GM21786 (cell line): ENCODE data around the gene KCNJ1.

Experiments used
- ATAC-seq: cut with Tn5 transposase; IDR thresholded peaks from one replicate; pipeline ENCODE4 v1.9.1; 2021; ENCODE audit not compliant: unreplicated experiment

KCNJ1 gene

DNA sequence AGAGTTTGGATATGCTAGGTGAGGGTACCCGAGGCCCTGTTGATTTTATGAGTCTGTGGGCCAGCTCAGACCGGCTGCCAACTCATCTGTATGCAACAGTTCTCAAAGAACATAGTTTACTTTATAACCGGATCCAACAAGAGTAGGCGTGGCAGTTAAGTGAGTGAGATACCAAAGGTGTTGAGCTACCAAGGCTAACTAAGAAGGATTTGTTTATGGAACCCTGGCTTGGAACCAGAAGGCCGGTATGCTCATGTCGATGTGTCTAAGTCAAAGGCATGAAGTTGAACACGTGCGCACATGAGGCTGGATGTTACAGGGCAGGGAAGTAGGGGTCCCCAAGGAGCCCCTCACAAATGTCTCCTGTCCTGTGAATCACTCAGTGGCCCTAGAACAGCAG lies at the start of gene KCNJ1:
Gene KCNJ1, minus strand, starts transcription at position 20 of the 400 bp plus-strand sequence. CDS start 27,053 bp downstream, outside the sequence.
- no peak for ATAC-seq

DNA sequence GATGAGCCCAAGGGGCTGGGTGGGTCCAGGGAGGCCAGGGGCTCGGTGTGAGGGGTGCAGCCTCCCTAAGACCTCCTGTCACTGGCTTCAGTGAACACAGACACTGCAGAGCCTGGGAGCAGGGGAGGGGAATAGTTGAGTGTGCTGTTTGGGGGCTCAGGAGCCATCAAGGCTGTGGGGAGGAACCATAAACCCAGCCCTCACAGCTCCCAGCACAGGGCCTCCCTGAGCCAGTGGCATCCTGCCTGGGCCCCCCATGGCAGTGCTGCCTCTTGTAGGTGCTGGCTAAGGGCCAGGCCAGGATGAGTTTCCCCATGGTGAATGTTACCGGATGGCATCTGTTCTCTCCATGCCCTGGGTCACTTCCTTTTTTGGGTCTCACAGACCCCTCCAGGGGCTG lies 49.6 kb upstream of the KCNJ1 start:
- ATAC-seq = no peak

DNA sequence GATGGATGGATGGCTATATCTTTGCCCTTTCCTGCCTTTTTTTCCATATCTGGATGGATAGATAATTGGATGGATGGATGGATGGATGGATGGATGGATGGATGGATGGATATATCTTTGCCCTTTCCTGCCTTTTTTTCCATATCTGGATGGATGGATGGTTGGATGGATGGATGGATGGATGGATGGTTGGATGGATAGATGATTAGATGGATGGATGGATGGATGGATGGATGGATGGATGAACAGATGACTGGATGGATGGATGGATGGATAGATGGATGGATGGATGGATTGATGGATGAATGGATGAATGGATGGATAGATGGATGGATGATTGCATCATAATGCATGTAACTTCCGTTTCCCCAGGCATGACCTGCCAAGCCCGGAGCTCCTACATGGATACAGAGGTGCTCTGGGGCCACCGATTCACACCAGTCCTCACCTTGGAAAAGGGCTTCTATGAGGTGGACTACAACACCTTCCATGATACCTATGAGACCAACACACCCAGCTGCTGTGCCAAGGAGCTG lies 49.0 kb upstream of the KCNJ1 start:
- ATAC-seq = no peak

DNA sequence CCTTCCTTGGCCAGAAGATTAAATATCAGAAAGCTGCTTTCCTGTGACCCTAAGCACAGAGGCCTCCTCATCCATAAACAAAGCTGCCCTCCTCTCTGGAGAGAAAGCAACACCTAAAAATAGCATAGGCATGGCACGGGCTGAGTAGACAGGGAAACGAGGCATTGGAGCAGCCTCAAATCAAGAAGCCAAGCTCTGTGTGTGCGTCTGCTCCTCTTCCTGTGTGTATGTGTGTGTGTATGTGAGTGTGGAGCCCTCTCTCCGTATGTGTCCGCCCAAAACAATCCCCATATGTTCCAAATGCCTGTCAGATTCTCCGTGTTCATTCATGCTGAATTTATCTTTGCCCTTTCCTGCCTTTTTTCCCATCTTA lies 48.0 kb upstream of the KCNJ1 start:
- ATAC-seq = no peak

DNA sequence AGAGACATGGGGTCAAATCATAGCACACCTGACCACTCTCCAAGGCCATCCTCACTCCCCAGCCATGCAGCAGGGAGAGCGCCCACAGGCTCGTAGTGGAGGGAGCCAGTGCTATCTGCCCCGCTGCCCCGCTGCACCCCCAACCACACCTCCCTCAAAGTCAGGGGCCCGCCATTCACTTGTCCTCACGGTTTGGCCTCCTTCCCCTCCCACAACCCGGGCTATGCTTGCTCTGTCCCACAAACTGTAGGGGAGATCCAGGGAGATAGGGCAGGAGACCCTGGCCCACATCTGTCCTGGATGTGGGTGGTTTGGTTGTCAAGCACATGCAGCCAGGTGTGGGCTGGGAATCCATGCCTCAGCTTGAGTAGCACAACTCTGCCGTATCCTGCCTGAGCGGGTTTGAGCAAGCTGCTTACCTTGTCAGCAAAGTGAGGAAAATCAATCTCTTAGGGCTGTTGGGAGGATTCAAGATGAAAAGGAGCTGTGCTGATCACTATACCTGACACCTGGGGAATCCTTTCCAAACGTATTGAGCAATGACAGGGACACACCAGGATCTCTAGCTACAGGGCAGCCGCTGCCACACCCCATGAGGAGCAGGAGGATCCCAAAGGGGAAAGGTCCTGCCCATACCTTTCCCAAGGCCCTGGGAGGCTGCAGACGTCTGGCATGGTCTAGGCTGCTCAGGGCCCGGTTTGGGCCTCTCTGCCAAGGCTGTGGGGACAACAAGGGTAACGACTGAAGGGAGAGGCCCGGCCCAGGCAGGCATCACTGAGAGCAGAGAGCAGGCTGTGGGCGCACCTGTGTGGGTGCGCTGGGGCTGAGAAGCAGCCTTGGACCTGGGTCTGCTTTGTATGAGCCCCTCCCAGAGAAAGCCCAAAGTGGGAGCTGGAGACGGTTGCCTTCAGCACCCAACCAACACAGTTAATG lies 47.4 kb upstream of the KCNJ1 start:
- ATAC-seq = no peak

DNA sequence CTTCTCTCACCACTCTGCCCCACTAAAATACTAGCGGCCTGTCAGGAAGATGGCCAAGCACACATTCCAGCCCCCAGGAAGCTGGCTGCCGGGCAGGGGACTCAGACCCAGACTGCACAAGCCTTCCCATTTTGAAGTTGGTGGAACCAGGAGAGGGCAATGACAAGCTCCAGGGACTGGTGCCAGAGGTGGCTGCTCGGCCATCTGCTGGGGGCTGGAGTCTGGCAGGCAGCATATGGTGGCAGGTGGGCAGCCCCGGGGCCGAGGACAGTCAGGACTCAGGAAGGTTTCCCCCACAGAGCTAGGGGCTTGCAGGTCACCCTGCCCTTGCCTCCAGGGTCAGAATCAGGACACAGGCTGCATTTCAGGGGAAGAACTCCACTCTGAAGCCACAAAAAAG lies 46.7 kb upstream of the KCNJ1 start:
- no peak for ATAC-seq

DNA sequence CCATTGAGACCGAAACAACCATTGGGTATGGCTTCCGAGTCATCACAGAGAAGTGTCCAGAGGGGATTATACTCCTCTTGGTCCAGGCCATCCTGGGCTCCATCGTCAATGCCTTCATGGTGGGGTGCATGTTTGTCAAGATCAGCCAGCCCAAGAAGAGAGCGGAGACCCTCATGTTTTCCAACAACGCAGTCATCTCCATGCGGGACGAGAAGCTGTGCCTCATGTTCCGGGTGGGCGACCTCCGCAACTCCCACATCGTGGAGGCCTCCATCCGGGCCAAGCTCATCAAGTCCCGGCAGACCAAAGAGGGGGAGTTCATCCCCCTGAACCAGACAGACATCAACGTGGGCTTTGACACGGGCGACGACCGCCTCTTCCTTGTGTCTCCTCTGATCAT lies 44.6 kb upstream of the KCNJ1 start:
- ATAC-seq = no peak

DNA sequence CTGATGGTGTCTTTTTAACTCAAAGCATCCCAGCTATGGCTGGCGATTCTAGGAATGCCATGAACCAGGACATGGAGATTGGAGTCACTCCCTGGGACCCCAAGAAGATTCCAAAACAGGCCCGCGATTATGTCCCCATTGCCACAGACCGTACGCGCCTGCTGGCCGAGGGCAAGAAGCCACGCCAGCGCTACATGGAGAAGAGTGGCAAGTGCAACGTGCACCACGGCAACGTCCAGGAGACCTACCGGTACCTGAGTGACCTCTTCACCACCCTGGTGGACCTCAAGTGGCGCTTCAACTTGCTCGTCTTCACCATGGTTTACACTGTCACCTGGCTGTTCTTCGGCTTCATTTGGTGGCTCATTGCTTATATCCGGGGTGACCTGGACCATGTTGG lies 44.1 kb upstream of the KCNJ1 start:
- no peak for ATAC-seq

DNA sequence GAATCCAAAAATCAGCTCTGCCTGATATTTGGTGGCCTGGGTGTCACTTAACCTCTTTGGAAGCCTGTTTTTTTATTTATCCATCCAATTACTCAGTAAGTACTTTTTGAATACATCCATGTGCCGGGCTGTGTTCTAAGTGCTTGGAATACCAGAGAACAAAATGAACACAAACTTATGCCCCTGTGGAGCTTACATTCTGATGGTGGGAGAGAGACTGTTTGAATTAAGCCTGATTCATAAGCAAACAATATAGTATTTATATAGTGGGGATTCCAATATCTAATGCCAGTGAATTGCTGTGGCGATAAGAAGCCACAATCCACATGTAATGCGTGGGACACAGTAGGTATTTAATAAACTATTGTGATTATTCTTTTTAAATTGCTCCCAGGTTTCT lies 43.5 kb upstream of the KCNJ1 start:
- ATAC-seq = no peak

DNA sequence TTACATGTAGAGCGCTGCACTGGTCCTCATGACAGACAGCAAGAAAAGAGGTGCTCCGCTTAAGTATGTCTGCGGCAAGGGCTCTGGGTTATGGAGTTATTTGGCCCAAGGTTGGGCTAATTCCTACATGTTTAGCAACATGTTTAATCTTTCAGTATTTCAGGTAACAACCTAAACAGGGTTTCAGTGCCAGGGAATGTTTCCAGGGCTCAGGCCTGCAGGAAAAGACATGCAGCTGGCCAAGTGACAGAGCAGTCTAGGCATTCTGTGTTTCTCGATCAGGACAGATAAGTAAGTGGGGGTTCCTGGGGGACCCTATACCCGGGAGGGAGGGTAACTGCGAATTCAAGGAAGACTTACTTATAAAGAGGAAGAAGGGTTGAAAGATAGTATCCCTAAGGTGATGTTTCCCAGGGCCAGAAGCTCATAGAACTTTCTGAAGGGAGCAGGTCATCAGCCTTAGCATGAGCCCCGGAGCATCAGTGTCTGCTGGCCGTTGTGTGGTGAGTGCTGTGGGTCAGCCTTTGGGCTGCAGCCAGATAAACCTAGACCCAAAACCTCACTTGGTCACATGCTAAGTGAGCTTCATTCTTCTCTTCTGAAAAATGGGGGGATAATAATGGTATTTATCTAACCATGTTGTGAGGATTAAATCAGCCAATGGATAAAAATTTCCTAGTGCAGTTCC lies 42.5 kb upstream of the KCNJ1 start:
- ATAC-seq = no peak

DNA sequence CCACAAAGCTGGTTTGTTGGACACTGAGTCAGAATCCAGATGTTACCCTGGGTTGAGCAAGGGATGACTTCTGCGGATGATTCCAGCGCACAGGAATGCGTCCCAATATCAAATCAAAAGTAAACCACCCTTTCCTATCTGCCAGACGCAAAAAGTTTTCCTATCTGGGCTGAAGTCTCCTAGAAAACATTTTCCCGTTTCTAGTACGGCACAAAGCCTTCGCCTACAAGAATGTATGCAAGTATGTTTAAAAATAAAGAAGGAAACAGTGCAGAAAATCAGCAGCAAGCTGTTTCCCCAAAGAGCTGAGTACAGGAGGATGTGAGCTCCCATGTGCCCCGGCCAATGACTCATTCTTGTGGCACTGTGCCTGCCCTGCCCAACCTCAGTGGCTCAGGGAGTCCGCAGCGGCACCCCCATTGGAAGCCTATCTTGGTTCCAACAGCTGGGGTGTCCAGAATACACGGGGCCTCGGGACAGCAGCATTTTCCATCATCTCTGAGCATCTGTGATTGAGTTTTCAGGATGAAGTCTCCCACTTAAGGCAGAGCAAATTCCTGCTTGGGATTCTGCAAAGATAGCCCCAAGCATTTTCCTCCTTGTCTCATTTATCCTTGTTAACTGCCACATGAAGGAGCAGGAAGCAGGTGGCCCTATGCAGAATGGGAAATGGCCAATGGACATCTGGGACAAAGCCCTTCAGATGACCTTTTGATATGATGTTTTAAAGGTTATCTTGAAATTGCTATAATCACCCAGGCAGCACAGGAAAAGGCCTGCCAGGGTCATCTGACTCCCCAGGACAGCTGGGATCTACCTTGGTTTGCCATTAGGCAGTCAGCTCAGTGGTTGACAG lies 41.5 kb upstream of the KCNJ1 start:
- ATAC-seq = no peak

DNA sequence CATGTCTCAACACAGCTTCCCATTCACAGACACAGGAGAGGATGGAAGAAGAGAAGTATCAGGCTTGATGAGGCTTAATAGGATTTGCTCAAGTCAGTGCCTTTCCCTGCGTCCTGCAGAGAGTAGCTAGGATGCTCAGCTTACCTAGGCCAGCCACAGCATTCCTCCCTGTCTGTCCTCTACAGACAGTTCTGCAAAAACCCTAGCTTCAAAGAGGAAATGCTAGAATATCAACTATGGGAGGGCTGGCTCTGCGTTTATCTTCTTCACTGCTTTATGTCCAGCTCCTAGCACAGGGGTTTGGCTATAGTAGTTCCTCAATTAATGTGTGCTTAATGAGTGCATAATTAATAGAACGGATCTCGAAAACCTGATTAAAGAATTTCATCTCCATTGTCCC lies 40.5 kb upstream of the KCNJ1 start:
- no peak for ATAC-seq

DNA sequence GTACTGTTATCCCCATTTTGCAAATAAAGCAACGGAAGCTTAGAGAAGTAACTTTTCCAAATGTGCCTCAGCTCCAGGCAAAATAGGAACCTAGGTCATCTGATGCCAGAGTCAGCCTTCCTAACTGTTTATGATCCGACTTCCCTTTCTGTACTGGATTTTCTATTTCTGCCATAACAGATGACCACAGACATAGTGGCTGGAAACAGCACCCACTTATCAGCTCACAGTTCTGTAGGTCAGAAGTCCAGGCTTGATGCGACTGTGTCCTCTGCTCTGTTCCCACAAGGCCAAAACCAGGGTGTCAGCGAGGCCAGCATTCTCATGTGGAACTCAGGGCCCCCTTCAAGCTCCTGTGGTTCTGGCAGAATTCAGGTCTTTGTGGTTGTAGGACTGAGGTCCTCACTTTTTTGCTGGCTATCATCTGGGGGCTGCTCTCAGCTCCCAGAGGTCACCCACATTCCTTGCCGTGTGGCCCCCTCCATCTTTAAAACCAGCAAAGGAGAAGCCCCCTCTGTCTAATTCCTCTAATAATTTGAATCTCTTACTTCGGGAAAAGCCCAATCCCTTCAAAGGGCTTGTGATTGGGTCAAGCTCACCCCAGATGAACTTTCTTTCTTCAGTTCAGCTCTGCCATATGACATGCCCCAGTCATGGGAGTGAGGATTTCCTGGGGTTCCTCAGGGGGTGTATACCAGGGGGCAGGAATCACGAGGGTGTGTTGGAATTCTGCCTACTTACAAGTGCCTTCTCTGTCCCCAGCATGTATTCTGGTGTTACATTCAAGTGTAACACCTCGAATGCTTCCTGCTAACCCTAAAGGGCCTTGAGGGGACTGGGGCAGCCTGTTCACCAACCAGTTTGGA lies 39.3 kb upstream of the KCNJ1 start:
- ATAC-seq = no peak

DNA sequence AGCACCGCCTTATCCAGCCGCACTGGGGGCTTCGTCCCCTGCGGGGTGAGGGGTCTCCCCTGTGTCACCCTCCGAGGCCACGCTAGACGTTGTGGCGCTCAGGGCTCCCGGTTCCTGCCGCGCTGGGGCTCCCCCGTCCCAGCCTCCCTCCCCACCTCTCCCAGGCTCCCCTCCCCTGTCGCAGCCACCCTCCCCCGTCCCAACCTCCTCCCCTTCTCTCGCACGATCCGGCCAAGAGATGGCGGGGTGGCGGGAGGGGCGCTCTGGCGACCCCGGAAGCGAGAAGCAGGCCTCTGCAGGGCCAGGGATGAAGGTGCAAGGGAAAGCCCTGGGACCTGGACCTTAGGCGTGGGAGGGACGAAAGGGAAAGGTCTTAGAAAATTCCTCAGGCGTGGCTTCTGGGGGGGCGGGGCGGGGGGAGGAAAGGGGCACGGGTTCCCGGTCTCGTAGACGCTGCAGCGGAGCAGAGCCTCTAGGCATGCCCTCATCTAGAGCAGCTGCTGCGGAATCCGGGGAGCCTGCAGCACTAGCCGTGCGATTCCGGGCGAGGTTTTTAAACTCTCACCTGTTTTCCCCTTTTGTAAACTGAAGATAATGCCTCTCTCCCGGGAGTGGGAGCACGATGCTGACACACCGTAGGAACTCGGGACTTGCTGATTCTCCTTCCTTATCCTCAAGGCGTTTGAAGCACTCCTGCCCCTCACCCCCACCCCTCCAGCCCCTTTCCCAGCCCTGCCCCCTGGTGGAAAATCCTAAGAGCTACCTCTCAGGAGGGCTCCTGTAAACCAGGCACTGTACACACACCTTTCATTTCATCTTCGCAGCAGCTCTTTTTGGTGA lies 38.5 kb upstream of the KCNJ1 start:
- peak; percentile 36 for ATAC-seq

DNA sequence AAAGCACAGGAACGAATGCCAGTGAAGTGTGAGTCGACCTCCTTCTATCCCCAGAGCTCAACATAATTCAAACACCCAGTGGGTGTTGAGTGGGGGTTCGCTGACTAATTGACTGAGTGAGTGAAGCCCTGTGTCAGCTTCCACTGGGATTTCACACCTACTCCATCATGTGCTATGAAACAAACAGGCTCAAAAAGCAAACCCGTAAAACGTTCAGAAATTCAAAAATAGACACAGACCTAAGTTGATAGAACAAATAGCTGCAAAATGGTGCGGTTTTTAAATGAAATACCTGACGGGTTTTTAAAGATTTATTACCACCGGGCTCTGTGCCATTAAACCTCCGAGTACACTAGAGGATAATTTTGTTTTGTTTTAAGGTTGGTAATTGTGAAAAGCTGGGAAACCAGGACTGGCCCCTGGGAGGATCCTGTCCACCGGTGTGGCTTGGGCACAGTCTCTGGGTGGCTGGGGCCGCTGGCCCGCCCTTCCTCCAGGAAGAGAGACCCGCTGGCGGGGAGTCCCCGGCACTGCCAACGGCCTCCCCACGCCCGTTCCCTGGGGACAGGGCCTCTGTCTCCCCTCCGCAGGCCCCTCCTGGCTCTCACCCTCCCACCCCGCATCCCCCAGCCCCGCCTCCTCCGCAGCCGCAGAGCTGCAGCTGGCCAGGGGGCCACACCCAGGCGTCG lies 37.7 kb upstream of the KCNJ1 start:
- peak; percentile 51 for ATAC-seq

DNA sequence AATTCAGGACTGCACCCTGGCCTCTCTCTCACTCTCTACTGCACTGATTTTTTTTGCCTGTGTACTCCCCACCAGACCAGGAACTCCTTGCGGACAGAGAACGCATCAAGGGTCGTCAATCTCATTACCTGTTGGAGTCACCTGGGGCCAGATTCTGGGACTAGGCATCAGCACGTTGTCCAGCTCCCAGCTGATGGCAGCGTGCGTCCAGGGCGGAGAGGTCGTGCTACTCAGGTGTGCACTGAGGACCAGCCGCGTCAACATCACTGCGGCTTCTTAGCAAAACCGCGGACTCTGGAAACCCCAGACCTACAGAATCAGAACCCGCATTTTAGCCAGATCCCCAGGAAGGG lies 37.2 kb upstream of the KCNJ1 start:
- ATAC-seq = no peak

DNA sequence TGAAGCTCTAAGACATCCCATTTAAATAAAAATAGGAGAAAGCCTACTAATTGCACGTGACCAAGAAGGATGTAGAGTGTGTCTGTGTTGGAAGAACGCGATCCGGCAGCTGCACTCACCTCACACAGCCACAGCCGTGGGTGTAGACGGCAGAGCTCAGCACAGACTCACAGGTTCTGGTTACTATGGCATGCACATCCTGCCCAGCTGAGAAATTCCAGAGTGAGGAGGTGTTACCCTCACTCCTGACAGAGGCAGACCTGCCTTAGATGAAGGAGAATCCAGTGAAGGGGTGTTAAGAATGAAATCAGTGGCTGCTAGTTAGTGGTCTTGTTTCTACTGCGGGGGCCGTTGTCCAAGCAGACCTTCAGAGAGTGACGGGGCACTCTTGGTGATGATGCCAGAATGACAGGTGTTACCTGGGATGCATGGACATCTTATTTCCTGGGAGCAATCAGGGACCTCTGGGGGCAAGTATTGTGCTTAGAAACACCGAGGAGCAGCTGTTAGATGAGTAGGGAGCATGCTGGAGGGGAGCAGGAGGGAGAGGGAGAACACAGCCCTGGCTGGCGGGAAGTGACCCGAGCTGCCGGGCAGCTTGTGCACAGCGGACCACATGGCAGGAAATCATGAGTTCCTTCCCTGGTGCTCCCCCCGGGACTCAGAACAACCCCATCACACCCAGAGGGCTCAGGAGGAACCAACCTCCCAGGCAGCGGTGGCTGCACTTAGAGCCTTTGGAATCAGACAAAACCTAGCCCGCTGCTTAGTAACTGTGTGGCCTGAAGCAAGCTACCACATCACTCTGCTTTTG lies 36.4 kb upstream of the KCNJ1 start:
- ATAC-seq = no peak

DNA sequence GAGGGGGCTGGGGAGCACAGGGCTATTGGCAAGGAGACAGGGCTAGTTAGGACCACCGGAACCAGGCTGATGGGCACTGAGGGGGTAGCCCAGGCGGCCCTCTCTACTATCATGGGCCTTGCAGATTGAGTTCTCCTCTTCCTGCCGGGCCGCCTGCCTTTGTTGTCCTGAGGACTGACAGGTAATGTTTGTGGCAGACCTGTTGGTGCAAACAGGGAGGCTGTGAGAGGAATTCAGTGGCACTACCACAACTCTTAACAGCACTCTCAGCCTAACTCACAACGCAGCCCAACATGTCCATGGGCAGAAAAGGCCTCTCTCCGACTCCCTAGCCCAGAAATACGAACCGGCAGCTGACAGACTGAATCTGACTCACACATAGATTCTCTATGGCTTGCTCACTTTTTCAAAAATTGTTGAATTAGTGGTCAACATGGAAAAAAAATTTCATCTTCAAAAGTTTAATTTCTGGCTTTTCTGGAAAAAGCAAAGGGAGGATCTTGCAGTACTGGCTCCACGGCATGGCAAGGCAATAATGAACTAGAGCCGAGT lies 35.5 kb upstream of the KCNJ1 start:
- ATAC-seq = no peak
